Posterior cingulate gyrus (tissue), 11 donors: ENCODE measurements around the gene STK32C.
"Not testable (repeated sequence)": the region's sequence is repeated elsewhere in the genome, so short reads cannot be mapped to it uniquely, and the experiment has no call there.

Experiments
- DNase-seq, 10 donors: peaks; one replicate each; pipeline versions ENCODE4 v3.0.0 to v3.0.0-alpha.2; 2020 to 2021; ENCODE audit warnings: mixed read lengths in 3 of 10
- intact Hi-C: fragments of 100-400 bp; cut with DNase I; formaldehyde crosslinking; loops from one replicate; pipeline ENCODE4 v1.15.1; 2023

Gene STK32C

DNA sequence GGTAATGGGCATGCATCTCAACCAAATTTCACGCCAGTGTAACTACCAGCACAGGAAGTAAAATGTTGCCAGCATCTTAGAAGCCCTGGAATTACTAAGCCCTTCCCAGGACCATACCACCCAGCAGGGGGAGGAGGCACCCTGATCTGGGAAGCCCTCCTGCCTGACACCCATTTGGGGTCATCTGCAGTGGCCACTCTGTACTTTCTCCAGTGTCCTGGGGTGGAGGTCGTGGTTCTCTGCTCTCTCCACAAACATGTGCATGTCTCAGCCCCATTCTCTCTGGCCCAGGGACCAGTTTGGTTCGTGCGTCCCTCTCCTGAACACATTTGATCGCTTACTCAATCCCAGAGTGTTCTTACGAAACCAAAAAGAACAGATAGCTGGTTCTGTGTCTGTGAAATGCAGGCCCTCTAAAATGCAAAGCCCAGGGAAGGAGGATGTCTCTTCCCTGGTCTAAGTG, 14.9 kb upstream of the STK32C start:
- intact Hi-C loops, result no loop called here
- DNase-seq, result peak in 3 of 10 donors; percentile 7 to 53 (median 46)

DNA sequence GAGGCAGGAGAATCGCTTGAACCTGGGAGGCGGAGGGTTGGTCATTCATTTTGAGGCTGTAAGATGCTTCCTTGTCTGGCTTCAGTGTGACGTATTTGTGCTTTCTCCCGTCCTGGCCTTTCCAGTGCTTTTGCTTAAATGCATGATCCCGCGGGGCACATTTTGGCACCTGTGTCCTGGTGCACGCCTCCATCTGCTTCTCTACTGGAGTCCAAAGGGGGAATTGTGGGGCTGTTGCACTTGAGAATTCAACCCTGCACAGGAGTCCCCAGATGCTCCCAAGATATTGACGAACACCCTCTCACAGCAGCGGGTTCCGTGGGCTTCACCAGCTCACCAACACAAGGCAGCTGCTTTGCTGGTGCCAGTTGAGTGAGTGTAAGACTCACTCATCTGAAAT, 14.0 kb upstream of the STK32C start:
- intact Hi-C loops, result no loop called here

DNA sequence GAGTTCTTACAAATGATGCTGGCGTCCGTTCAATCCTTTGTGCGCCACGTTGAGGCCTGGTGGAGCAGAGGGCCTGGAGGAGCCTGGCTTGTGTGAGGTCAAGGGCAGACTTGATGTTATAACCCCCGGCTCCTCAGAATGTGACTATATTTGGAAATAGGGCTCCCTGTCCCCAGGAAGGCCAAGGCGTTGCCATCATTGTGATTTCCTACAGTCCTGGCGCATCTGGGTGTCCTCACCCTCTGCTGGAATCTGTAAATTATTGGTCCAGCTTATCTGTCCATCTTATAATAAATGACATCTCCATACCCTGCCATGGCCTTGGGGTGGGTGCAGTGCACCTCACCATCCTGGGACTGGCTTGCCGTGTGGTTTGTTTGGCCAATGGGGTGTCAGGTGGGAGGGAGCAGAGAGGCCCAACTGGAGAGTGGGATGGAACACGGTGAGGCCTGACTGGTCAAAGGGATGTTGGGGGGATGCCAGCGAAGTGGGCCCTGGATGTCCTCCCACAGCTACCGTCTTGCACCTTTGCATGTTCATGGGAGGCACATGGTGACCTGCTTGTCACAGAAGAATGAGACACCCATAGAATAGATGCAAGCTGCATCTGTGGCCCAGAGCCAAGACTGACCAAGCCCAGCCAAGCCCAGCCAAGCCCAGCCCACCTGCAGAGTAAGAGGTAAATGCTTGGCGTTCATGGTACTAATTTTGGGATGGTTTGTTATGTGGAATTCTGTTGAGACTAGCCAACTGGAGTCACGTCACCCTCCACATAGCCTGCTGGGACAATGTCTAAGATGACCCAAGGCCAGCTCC, 13.1 kb upstream of the STK32C start:
- intact Hi-C loops, result no loop called here
- DNase-seq, result peak in 3 of 10 donors; percentile 29 to 46 (median 35)

More for the DNA sequence above, 14.0 kb upstream of the STK32C start:
- peak in 3 of 10 donors; percentile 36 to 79 (median 51) for DNase-seq

DNA sequence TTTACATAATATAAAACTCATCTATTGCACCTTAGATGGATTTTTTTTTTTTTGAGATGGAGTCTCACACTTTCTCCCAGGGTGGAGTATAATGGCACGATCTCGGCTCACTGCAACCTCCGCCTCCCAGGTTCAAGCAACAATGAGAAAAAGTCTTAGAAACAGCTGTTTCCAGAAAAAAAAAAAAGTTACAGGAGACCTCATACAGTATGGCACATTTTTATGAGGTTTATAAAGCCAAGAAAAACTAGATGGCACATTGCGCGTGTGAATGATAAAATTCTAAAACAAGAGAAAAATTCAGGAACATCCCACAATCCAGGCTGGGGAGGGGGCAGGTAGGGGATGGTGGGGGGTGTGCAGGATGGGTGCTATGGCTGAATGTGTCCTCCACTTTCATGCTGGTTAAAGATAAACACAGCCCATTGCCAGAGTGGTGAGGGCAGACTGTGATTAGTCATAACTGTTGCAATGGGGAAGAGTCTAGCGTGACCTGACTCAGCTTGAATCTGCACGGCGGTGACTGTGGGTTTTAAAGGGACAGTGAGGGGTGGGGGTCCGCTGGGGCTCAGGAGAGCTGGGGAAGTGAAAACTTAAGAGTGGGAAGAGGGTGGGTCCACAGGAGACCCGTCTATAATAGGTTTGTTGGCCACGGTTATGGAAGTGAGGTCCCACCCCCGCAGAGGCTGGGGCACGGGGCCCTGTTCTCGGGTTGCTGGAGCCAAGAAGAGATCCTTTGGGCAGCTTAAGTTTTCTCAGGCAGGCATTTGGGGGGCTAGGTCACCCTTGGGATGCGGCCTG, 12.3 kb upstream of the STK32C start:
- intact Hi-C loops, result no loop called here
- DNase-seq, result peak in 3 of 10 donors; percentile 53 to 83 (median 78)

DNA sequence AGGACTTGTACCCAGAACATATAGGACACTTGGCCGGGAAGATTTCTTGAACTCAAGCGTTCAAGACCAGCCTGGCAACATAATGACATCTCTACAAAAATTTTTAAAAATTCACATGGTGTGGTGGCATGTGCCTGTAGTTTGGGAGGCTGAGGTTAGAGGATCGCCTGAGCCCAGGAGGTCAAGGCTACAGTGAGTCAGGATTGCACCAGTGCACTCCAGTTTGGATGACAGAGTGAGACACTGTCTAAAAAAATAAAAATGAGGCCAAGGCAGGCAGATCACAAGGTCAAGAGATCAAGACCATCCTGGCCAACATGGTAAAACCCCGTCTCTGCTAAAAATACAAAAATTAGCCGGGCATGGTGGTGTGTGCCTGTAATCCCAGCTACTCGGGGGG, 9.7 kb upstream of the STK32C start:
- DNase-seq, result peak in 1 of 10 donors; percentile 3
- intact Hi-C loops, result not testable (repeated sequence)

DNA sequence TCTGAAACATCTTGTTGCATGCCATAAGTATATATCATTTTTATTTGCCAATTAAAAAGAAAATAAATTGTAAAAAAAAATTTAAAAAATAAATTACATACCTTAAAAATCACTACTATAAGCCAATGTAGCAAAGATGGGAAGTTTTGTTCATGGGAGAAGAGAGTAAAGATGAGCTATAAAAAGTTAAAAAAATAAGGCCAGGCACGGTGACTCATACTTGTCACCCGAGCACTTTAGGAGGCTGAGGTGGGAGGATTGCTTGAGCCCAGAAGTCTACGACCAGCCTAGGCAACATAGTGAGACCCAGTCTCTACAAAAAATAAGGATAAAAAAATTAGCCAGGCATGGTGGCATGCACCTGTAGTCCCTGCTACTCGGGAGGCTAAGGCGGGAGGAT, 8.4 kb upstream of the STK32C start:
- peak in 2 of 10 donors; percentile 14 to 24 for DNase-seq
- intact Hi-C loops, result no loop called here

DNA sequence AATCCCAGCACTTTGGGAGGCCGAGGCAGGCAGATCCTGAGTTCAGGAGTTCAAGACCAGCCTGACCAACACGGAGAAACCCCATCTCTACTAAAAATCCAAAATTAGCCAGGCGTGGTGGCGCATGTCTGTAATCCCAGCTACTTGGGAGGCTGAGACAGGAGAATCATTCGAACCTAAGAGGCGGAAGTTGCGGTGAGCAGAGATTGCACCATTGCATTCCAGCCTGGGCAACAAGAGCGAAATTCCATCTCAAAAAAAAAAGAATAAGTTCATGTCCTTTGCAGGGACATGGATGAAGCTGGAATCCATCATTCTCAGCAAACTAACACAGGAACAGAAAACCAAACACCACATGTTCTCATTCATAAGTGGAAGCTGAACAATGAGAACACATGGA, 7.1 kb upstream of the STK32C start:
- intact Hi-C loops, result not testable (repeated sequence)

DNA sequence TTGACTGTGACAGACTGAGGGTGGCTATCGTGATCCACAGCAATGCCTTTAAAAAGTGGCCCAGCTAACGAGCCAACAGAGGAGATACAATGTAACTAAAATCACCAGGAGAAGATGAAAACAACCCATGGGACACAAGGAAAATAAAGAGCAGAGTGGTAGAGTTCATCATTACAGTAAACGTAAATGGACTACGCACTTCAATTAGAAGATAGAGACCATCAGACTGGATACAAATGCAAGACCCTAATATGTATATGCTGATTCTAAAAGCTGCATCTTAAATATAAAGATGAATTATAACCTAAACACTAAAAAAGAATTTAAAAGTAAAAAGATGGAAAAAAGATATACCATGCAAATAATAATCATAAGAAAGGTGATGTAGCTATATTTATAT, 6.6 kb upstream of the STK32C start:
- intact Hi-C loops, result no loop called here
- DNase-seq, result no peak

More for the DNA sequence above, 7.1 kb upstream of the STK32C start:
- DNase-seq, result peak in 1 of 10 donors; percentile 7

DNA sequence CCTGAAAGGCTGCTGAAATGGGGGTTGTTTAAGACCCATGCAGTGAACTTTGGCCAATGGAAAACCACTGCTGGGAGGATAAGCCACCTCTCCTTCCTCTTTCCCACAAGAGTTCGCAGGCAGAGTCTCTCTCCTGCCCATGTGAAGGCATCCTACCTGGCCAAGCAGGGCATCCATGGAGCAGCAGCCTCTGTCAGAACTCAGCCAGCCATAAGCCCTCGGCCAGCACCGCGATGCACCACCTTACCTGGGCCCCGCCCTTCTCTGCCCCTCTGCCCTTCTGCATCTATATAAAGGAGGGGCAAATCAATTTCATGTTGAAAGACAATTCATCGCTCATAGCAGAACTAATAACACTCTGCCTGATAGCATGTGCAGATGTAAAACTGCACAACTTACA, 6.1 kb upstream of the STK32C start:
- intact Hi-C loops, result no loop called here
- peak in 2 of 10 donors; percentile 28 to 36 for DNase-seq

DNA sequence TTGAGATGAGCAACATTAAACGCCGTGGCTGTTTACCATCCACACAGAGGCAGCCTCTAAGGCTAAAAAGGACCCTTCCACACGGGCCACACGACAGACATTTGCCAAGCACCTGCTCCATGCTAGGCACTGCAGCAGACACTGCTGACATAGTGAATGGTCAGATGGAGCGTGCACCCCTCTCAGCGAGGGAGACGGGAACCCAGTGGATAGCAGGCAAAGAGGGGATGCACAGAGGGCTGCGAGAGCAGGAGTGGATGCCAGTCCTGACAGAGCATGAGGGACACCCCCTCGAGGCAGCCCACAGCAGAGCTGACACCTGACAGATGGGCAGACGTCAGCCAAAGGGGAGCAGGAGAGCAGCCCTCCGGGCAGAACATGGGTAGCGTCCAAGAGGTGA, 5.6 kb upstream of the STK32C start:
- intact Hi-C loops, result no loop called here
- DNase-seq, result peak in 4 of 10 donors; percentile 2 to 61 (median 50)

DNA sequence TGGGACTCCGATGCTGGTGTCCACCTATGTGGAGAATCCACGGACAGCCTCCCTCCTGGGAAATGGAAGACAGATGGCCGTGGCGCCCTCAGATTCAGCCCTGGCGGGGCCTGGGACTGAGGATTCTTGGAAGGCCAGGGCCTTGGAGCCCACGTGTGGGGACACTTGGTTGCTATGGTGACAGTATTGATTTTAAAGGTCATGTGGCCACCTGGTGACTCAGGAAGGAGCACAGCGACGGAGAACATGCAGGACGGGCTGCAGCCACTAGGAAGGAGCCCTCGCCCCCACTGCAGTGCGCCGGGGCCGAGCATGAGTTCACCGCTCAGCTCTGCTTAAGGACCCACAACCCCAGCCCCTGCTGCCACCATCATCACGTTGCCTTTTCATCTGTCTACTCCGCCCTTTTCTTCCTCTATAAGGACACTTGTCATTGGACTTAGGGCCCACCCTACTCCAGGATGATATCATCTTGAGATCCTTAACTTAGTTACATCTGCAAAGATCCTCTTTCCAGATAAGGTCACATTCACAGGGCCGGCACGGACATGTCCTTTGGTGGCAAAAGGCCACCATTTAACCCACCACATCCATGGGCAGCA, 3.7 kb upstream of the STK32C start:
- peak in 4 of 10 donors; percentile 10 to 72 (median 56) for DNase-seq
- intact Hi-C loops, result no loop called here

DNA sequence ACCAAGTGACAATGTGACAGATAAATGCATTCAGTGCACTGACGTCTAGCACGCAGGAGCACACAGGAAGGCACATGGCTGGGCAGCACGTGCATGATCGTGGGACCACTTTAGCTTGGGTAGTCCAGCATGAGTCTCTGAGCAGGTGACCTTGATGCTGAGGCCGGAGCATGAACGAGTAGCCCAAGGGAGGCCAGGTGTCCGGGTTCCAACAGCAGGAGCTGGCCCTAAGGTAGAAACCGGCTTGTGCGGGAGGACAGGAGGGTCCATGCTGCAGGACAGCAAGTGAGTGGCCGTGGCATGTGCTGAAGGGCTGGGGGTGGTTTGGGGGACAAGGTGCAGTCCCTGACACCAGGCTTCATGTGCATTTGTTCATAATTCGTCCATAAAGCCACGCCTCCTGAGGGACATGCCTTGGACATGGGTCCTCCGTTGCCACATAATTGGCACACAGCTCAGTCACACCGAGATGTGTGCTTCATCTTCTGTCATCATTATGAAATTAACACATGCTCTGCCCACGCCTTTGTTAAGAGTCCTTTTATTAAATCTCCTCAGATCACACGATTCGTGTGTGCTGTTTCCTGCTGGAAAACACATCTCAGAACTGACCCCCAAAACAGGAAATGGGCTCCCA, 3.1 kb upstream of the STK32C start:
- intact Hi-C loops, result no loop called here
- peak in 4 of 10 donors; percentile 10 to 81 (median 40) for DNase-seq

DNA sequence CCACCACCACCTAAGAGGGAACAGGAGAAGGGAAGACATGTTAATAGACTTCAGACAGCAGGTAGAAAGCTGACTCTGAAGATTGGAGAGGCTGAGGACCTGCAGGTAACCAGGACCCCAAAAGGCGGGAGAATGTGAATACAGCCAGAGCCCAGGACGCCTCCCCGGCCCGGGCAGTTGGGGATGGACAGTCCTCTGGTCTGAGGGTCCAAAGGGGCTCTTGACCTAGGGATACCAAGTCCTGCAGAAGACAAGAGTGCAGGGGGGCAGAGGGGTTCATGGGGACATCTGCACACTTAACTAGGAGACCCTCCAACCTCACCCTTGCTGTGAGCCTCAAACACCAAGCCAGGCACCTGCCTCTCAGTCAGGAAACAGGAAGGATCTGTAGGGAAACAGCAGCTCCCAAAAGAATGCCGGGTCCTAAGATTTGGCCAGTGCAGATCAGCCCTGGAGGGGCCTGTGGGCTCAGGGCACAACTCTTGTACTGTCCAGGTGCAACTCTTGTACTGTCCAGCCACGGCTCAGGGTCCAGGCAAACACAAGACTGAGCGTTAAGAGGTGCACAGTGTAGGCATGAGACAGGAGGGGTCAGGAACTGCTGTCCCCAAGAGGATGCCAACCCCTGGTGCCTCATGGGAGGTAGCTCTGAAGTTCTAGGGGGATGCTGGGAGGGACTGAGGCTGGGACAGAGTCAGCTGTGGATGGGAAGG, 2.3 kb upstream of the STK32C start:
- intact Hi-C loops, result no loop called here
- peak in 4 of 10 donors; percentile 7 to 69 (median 48) for DNase-seq

DNA sequence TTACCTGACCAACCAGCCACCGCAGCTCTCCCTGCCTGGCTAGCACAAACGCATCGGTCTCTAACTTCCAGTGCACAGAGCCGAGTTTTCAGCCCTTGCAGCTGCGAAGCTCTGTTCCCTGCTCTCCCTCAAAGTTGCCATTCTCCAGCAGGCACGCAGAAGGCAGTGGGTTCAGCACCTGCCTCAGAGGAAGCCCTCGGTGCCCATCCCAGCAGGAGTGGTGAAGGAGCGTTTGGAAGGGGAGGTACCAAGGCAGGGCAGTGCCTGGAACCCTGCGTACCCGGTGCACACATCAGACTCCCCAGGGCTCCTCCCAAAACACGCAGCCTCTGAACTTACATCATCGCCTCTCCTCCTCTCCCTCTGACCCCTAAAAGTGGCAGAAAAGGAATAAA, 1.7 kb upstream of the STK32C start:
- intact Hi-C loops, result no loop called here
- peak in 3 of 10 donors; percentile 12 to 55 (median 55) for DNase-seq

DNA sequence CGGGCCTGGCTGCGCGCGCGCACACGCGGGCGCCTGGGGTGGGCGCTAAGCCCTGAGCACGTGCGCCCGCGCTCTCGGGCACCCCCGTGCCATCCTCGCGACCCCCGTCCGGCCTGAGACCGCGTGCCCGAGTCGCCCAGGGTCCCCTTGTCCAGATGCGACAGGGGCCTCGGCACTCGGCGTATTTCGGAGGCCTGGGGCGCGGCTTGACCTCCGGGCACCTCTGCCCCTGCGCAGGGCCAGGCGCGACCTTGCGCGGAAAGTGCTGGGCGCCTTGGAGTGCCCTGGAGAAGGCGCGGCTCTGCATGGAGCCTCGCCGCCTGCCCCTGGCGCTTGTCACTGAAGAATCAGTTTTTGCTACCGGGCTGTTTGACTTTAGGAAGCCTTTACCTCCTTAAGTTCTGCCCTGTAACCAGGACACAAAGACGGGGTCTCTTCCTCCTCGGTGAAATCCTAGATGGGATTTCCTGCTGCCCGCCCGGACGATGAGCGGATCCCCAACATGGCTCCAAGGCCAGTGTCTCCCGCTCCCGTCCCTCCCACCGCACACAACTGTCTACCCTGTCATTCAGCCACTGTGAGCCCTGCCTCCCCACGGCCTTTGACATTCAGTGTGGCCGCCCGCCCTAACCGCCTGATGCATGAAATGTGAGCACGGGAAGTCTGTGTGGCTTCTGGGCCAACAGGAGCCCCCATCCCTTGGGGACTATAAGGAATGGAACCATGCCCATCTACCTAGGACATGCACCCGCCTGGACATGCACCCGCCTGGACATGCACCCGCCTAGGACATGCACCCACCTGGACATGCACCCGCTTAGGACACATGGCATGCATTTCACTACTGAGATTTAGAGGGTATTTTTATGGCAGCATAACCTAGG, 1.1 kb upstream of the STK32C start:
- peak in 3 of 10 donors; percentile 14 to 85 (median 79) for DNase-seq
- intact Hi-C loops, result loop anchor here (1.0 kb wide), 1 partner anchor 23 kb away; the partner anchor contains the start of gene LRRC27

DNA sequence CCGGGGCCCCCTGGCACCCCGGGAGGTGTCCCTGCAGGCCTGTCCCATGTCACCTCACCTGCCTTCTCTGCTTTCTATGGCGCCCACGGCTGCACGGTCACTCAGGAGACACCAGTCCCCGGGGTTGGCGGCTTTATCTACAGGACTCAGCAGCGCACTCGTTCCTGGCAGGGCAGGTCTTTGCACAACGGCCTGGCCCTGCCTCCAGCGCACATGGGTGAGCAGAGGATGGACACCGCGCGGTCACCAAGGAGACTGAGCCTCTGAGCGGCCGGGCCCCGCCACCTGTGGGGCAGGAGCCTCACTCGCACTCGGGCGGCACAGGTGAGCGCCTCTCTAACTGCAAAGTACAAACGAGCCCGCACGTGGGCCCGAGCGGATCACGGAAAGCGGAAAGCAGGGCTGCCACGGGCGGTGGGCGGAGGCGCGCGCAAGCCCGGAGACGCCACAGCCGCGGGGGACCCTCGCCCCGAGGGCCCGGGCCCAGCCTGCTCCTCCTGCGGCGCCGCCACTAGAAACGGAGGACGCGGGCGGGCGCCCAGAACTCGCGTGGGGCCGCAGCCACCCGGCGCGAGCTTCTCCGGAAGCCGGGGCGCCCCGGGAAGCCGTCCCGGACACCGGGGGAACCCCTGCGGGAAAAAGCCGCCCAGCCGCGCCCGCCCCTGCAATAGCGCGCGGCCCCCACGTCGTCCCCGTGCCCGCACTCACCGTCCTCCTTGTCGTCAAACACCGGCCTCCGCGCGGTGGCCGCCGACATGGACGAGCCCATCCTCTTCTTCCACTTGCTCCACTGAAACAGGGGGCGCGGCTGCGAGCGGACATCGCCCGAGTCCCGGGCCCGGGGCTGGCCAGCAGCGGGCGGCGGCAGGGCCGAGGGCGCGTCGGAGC, 642 bp downstream of the STK32C start:
- peak in 5 of 10 donors; percentile 16 to 89 (median 85) for DNase-seq
- intact Hi-C loops, result no loop called here

DNA sequence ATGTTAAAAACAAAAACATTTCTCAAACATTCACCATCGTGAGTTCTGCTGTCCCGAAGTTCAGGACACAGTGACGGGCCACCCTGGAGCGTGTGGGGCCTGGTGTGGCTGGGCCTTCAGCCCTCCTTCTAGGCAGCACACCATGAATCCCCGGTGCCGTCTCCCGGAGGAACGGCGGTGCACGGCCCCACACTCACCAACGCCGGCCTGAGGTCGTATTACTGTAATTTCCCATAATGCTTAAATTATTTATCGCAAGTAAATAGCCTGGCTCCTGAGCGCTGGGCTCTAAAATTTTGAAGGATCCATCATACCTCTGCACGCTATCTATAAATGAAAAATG, 1.4 kb downstream of the STK32C start:
- intact Hi-C loops, result no loop called here
- peak in 4 of 10 donors; percentile 9 to 70 (median 62) for DNase-seq
